ENCODE measurements around the gene TBX5.

The TBX5 gene

GRCh38 chr12:114447274-114447716, 41.4 kb upstream of the TBX5 start:
- no peak overlapping the region for H3K4me3 ChIP-seq (ENCODE audit: low read depth in 1 of 2, low read length in 2 of 2)
- H3K9ac ChIP-seq (ENCODE audit: low read depth, low read length), result no peak overlapping the region
- no peaks in the 10 kb centered on the region for H4K20me1 ChIP-seq (ENCODE audit: insufficient read depth, low read length)
- H3K9me3 ChIP-seq (ENCODE audit: insufficient read depth, low read length, severe bottlenecking), result no peaks in the 10 kb centered on the region
- peaks cover 24% of the 10 kb centered on the region for H3K27me3 ChIP-seq (ENCODE audit: insufficient read depth, low read length, poor library complexity)
- H2AFZ ChIP-seq (ENCODE audit: low read depth, low read length), result no peak overlapping the region
- no peaks in the 10 kb centered on the region for H3K79me2 ChIP-seq (ENCODE audit: insufficient read depth, low read length)
- no peak for TF ChIP-seq CTCF (IDR thresholded peaks at IDR 0.05; ENCODE audit: borderline replicate concordance, extremely low read depth, low read length, poor library complexity, severe bottlenecking)
- no peak for TF ChIP-seq EZH2 (IDR thresholded peaks at IDR 0.05; ENCODE audit: borderline replicate concordance, low read depth, low read length, severe bottlenecking)
- H3K27ac ChIP-seq (ENCODE audit: low read length), result no peak overlapping the region
- no peaks in the 10 kb centered on the region for H3K4me1 ChIP-seq (ENCODE audit: insufficient read depth, low read length)
- no peak overlapping the region for H3K4me2 ChIP-seq (ENCODE audit: insufficient read depth, low read length)
- no peak for DNase-seq
- no peaks in the 10 kb centered on the region for H3K36me3 ChIP-seq (ENCODE audit: insufficient read depth, low read length)
- no peak for ATAC-seq (ENCODE audit: insufficient read depth, low read depth)

GRCh38 chr12:114445401-114446323, 39.7 kb upstream of the TBX5 start:
- Histone ChIP-seq H3K9me3 (ENCODE audit: insufficient read depth, low read length, severe bottlenecking) (no peaks in the 10 kb centered on the region), H3K79me2 (ENCODE audit: insufficient read depth, low read length) (no peaks in the 10 kb centered on the region), H3K36me3 (ENCODE audit: insufficient read depth, low read length) (no peaks in the 10 kb centered on the region), H3K4me2 (ENCODE audit: insufficient read depth, low read length) (no peak overlapping the region), H3K4me1 (ENCODE audit: insufficient read depth, low read length) (no peaks in the 10 kb centered on the region), H3K9ac (ENCODE audit: low read depth, low read length) (no peak overlapping the region), H3K27me3 (ENCODE audit: insufficient read depth, low read length, poor library complexity) (peaks cover 8% of the 10 kb centered on the region), H4K20me1 (ENCODE audit: insufficient read depth, low read length) (no peaks in the 10 kb centered on the region), H3K4me3 (ENCODE audit: low read depth in 1 of 2, low read length in 2 of 2) (no peak overlapping the region), H3K27ac (ENCODE audit: low read length) (no peak overlapping the region), H2AFZ (ENCODE audit: low read depth, low read length) (no peak overlapping the region)
- no peak for ATAC-seq (ENCODE audit: insufficient read depth, low read depth)
- TF ChIP-seq EZH2 (IDR thresholded peaks at IDR 0.05; ENCODE audit: borderline replicate concordance, low read depth, low read length, severe bottlenecking), result no peak
- TF ChIP-seq CTCF (IDR thresholded peaks at IDR 0.05; ENCODE audit: borderline replicate concordance, extremely low read depth, low read length, poor library complexity, severe bottlenecking), result no peak
- DNase-seq, result no peak

- ATAC-seq (ENCODE audit: insufficient read depth, low read depth), result no peak
Observed at GRCh38 chr12:114444422-114445279, 38.7 kb upstream of the TBX5 start.

More at GRCh38 chr12:114444422-114445279, 38.7 kb upstream of the TBX5 start:
- Histone ChIP-seq H3K9ac (ENCODE audit: low read depth, low read length) (no peak overlapping the region), H3K4me2 (ENCODE audit: insufficient read depth, low read length) (no peak overlapping the region), H3K27ac (ENCODE audit: low read length) (no peak overlapping the region), H3K79me2 (ENCODE audit: insufficient read depth, low read length) (no peaks in the 10 kb centered on the region), H2AFZ (ENCODE audit: low read depth, low read length) (no peak overlapping the region), H3K4me3 (ENCODE audit: low read depth in 1 of 2, low read length in 2 of 2) (no peak overlapping the region), H3K9me3 (ENCODE audit: insufficient read depth, low read length, severe bottlenecking) (no peaks in the 10 kb centered on the region), H3K4me1 (ENCODE audit: insufficient read depth, low read length) (no peaks in the 10 kb centered on the region), H3K27me3 (ENCODE audit: insufficient read depth, low read length, poor library complexity) (no peaks in the 10 kb centered on the region), H3K36me3 (ENCODE audit: insufficient read depth, low read length) (no peaks in the 10 kb centered on the region), H4K20me1 (ENCODE audit: insufficient read depth, low read length) (no peaks in the 10 kb centered on the region)
- no peak for DNase-seq
- TF ChIP-seq CTCF (IDR thresholded peaks at IDR 0.05; ENCODE audit: borderline replicate concordance, extremely low read depth, low read length, poor library complexity, severe bottlenecking) (no peak), EZH2 (IDR thresholded peaks at IDR 0.05; ENCODE audit: borderline replicate concordance, low read depth, low read length, severe bottlenecking) (no peak)
